GM12878 (cell line): ENCODE measurements around the gene DEXI. TPM values are rescaled to one million over a fixed set of nuclear protein-coding genes. Genes with fewer than 3 reads are reported as not detected.

Experiments
- BHLHE40 ChIP-seq, 2 experiments: fragments of 450-650 bp in 1 of 2; IDR thresholded peaks; 2 replicates each; pipeline ENCODE4 v1.6.1; 2011 to 2017; ENCODE audit warnings: low read depth in 2 of 2, borderline replicate concordance in 1 of 2, improper control_type of control experiment in 1 of 2, low read length in 1 of 2, mild to moderate bottlenecking in 1 of 2
- CBFB ChIP-seq: IDR thresholded peaks from 2 replicates; pipeline ENCODE4 v1.6.1; 2016; ENCODE audit warnings: antibody characterized with exemption, low read depth
- CEBPB ChIP-seq, 2 experiments: fragments of 150-350 bp in 1 of 2; IDR thresholded peaks; 2 replicates each; pipeline ENCODE4 v1.6.1; 2012 to 2014; ENCODE audit warnings: low read depth in 2 of 2, low read length in 2 of 2, borderline replicate concordance in 1 of 2, inconsistent platforms in 1 of 2
- CHD2 ChIP-seq: IDR thresholded peaks from 2 replicates; pipeline ENCODE4 v1.6.1; 2011; ENCODE audit warnings: low read depth, low read length, improper control_type of control experiment, borderline replicate concordance
- CREB1 ChIP-seq: IDR thresholded peaks from 2 replicates; pipeline ENCODE4 v1.6.1; 2012; ENCODE audit warnings: low read depth, mild to moderate bottlenecking, inconsistent platforms
- EP300 ChIP-seq, 2 experiments: fragments of 150-350 bp in 1 of 2; IDR thresholded peaks; 2 replicates each; pipeline ENCODE4 v1.6.1; 2011 to 2012; ENCODE audit warnings: low read depth in 2 of 2, low read length in 2 of 2, borderline replicate concordance in 1 of 2, improper control_type of control experiment in 1 of 2, inconsistent platforms in 1 of 2; ENCODE audit not compliant: control insufficient read depth in 1 of 2
- HCFC1 ChIP-seq: fragments of 150-350 bp; IDR thresholded peaks from 2 replicates; pipeline ENCODE4 v1.6.1; 2014; ENCODE audit warnings: low read length
- MYB ChIP-seq: fragments of 150-350 bp; IDR thresholded peaks from 2 replicates; pipeline ENCODE4 v1.6.1; 2014; ENCODE audit warnings: mild to moderate bottlenecking, low read depth, low read length, borderline replicate concordance
- MYC ChIP-seq: IDR thresholded peaks from 2 replicates; pipeline ENCODE4 v1.6.1; 2011; ENCODE audit warnings: mild to moderate bottlenecking, low read length, moderate library complexity, inconsistent platforms; ENCODE audit not compliant: insufficient read depth, insufficient replicate concordance, insufficient read length, severe bottlenecking
- NBN ChIP-seq: fragments of 450-650 bp; IDR thresholded peaks from 2 replicates; pipeline ENCODE4 v1.6.1; 2016
- NFIC ChIP-seq: IDR thresholded peaks from 2 replicates; pipeline ENCODE4 v1.6.1; 2012; ENCODE audit warnings: low read depth, mild to moderate bottlenecking, inconsistent platforms, low read length, moderate library complexity
- NKRF ChIP-seq: fragments of 450-650 bp; conservative IDR thresholded peaks from 2 replicates; pipeline ENCODE4 v1.6.1; 2017; ENCODE audit warnings: mild to moderate bottlenecking, moderate library complexity
- POLR2A ChIP-seq: IDR thresholded peaks from 2 replicates; pipeline ENCODE4 v1.6.1; 2011; ENCODE audit warnings: low read depth, mild to moderate bottlenecking, low read length
- POU2F2 ChIP-seq: IDR thresholded peaks from 3 replicates; pipeline ENCODE4 v1.6.1; 2011; ENCODE audit warnings: low read depth, mild to moderate bottlenecking, low read length, borderline replicate concordance
- SMC3 ChIP-seq: IDR thresholded peaks from 2 replicates; pipeline ENCODE4 v1.6.1; 2011; ENCODE audit warnings: low read length, improper control_type of control experiment, borderline replicate concordance
- STAT3 ChIP-seq: IDR thresholded peaks from 2 replicates; pipeline ENCODE4 v1.6.1; 2011; ENCODE audit warnings: low read depth, low read length, improper control_type of control experiment
- ZNF24 ChIP-seq: fragments of 450-650 bp; IDR thresholded peaks from 2 replicates; pipeline ENCODE4 v1.6.1; 2017; ENCODE audit warnings: antibody characterized with exemption, mild to moderate bottlenecking
- ZNF687 ChIP-seq: fragments of 450-650 bp; IDR thresholded peaks from 2 replicates; pipeline ENCODE4 v1.6.1; 2017; ENCODE audit warnings: mild to moderate bottlenecking, moderate library complexity
- ZSCAN29 ChIP-seq: fragments of 450-650 bp; IDR thresholded peaks from 2 replicates; pipeline ENCODE4 v1.6.1; 2017; ENCODE audit warnings: mild to moderate bottlenecking, moderate library complexity
- polyA plus RNA-seq, 11 experiments: library from polyadenylated mRNA; depleted of rRNA in 4 of 11; unstranded in 6 of 11; stranded (reverse) in 5 of 11; fragments of >200 nt; fragmentation: Nextera tagmentation in 4 of 11; fragmentation: Illumina TruSeq in 1 of 11; extraction: Ambion mirVana in 4 of 11; extraction: Trizol in 1 of 11; gene quantifications; 1 replicate in 1 of 11; 2 replicates in 10 of 11; pipeline versions ENCODE4 v1.2.1 to v1.2.3, GENCODE V29; 2011 to 2016; ENCODE audit warnings: inconsistent platforms in 2 of 11, missing spikeins in 2 of 11, low read depth in 1 of 11
- total RNA-seq, 4 experiments: library from RNA; depleted of rRNA in 3 of 4; stranded (reverse); fragments of >200 nt in 3 of 4; fragmentation: Illumina TruSeq in 1 of 4; extraction: Trizol in 1 of 4; gene quantifications; 2 replicates each; pipeline versions ENCODE4 v1.2.1 to v1.2.3, GENCODE V29; 2013 to 2021
- TF ChIP-seq, protein P1 (sequence below): fragments of 450-650 bp; IDR thresholded peaks from 2 replicates; pipeline ENCODE4 v1.6.1; 2017; ENCODE audit warnings: mild to moderate bottlenecking, low read depth, inconsistent platforms; ENCODE audit not compliant: poor library complexity, severe bottlenecking

Gene DEXI
- total and polyA plus RNA-seq, 10 of the 15 experiments (the other 5 are each of a cell fraction or from before 2014, with no cell fraction given) = 1.4 to 26.3 (median 18.4) TPM

DNA sequence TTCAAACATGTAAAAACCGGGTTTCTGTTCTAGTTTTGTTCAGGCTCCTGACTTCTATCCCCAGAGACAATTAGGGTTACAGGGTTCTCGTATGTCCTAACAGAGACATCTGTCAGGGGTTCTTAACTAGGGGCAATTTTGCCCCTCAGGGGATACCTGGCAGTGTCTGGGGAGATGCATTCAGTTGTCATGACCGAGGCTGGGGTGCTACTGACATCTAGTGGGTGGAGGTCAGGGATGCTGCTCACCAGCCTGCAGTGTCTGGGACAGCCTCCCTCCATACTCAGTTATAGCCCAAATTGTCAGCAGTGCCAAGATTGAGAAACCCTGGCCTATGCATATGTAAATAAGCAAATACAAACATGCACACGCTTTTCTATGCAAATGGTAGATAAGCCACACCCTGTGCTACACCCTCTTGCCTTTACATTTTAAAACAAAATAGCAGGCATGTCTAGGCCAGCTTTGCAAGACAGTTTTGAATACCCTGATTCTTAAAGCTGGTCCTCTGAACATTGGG is 39.5 kb upstream of the DEXI start (continued):
- TF ChIP-seq ZNF687 = peak; percentile 54
- TF ChIP-seq STAT3 = peak; percentile 94; the same call in 1 of the 2 replicates
- TF ChIP-seq, protein P1, sequence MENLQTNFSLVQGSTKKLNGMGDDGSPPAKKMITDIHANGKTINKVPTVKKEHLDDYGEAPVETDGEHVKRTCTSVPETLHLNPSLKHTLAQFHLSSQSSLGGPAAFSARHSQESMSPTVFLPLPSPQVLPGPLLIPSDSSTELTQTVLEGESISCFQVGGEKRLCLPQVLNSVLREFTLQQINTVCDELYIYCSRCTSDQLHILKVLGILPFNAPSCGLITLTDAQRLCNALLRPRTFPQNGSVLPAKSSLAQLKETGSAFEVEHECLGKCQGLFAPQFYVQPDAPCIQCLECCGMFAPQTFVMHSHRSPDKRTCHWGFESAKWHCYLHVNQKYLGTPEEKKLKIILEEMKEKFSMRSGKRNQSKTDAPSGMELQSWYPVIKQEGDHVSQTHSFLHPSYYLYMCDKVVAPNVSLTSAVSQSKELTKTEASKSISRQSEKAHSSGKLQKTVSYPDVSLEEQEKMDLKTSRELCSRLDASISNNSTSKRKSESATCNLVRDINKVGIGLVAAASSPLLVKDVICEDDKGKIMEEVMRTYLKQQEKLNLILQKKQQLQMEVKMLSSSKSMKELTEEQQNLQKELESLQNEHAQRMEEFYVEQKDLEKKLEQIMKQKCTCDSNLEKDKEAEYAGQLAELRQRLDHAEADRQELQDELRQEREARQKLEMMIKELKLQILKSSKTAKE = peak; percentile 58
- TF ChIP-seq MYB = no peak
- TF ChIP-seq EP300 (IDR thresholded peaks at IDR 0.05; ENCODE audit: borderline replicate concordance in 1 of 2, control insufficient read depth in 1 of 2, low read depth in 2 of 2, low read length in 2 of 2) = peak in 1 of 2 experiments; percentile 64; a peak in 1 of 4 replicates
- 0 out of 2 replicates have a peak, but pooled peaks have one; percentile 42 for TF ChIP-seq CREB1
- no peak for TF ChIP-seq CEBPB (IDR thresholded peaks at IDR 0.05; ENCODE audit: borderline replicate concordance in 1 of 2, low read depth in 2 of 2, low read length in 2 of 2)
- peak; percentile 99 for TF ChIP-seq POU2F2
- TF ChIP-seq HCFC1 = 0 out of 2 replicates have a peak, but pooled peaks have one; percentile 44
- no peak for TF ChIP-seq POLR2A
- peak; percentile 58; the same call in 1 of the 2 replicates for TF ChIP-seq ZNF24
- 0 out of 2 replicates have a peak, but pooled peaks have one; percentile 25 for TF ChIP-seq ZSCAN29
- 0 out of 4 replicates have a peak, but pooled peaks of 1 of the 2 experiments have one; percentile 26 for TF ChIP-seq BHLHE40 (IDR thresholded peaks at IDR 0.05; ENCODE audit: borderline replicate concordance in 1 of 2, low read depth in 2 of 2, low read length in 1 of 2)
- TF ChIP-seq MYC = no peak
- 0 out of 2 replicates have a peak, but pooled peaks have one; percentile 37 for TF ChIP-seq NBN
- peak; percentile 56; the same call in 1 of the 2 replicates for TF ChIP-seq CHD2
- no peak for TF ChIP-seq NFIC
- no peak for TF ChIP-seq CBFB
- TF ChIP-seq NKRF = no peak
- peak; percentile 59; the same call in 1 of the 2 replicates for TF ChIP-seq SMC3
